Loucy (cell line): ENCODE data around the gene TESMIN.

Experiments
- H2AFZ ChIP-seq: fragments of 200-600 bp; sonication (generic); 2 replicates; pipeline ENCODE4 v1.6.0; 2016; ENCODE audit warnings: antibody characterized with exemption, mild to moderate bottlenecking, low read length, moderate library complexity
- H3F3A ChIP-seq: fragments of 200-600 bp; 2 replicates; pipeline ENCODE4 v1.6.0; 2016; ENCODE audit warnings: antibody characterized with exemption, low read depth, mild to moderate bottlenecking
- H3K27me3 ChIP-seq: fragments of 200-600 bp; sonication (generic); 2 replicates; pipeline ENCODE4 v1.6.1; 2014; ENCODE audit warnings: low read length, mild to moderate bottlenecking; ENCODE audit not compliant: insufficient read depth, poor library complexity, severe bottlenecking
- H3K36me3 ChIP-seq: fragments of 200-600 bp; sonication (generic); 2 replicates; pipeline ENCODE4 v1.6.1; 2016; ENCODE audit warnings: low read length; ENCODE audit not compliant: insufficient read depth
- H3K4me1 ChIP-seq: fragments of 200-600 bp; sonication (generic); 2 replicates; pipeline ENCODE4 v1.5.1; 2014; ENCODE audit warnings: low read length, mild to moderate bottlenecking; ENCODE audit not compliant: insufficient read depth, poor library complexity, severe bottlenecking
- H3K4me2 ChIP-seq: fragments of 200-600 bp; sonication (generic); 2 replicates; pipeline ENCODE4 v1.6.0; 2014; ENCODE audit warnings: antibody characterized with exemption, low read length, low read depth, mild to moderate bottlenecking; ENCODE audit not compliant: poor library complexity, severe bottlenecking
- H3K4me3 ChIP-seq: fragments of 200-600 bp; sonication (generic); 2 replicates; pipeline ENCODE4 v1.5.1; 2014; ENCODE audit warnings: low read length, mild to moderate bottlenecking, mixed read lengths; ENCODE audit not compliant: poor library complexity, severe bottlenecking
- H3K79me2 ChIP-seq: fragments of 200-600 bp; sonication (generic); 2 replicates; pipeline ENCODE4 v1.6.1; 2014; ENCODE audit warnings: low read length; ENCODE audit not compliant: insufficient read depth
- H3K9ac ChIP-seq: fragments of 200-600 bp; sonication (generic); 2 replicates; pipeline ENCODE4 v1.6.0; 2014; ENCODE audit warnings: mild to moderate bottlenecking, low read depth, low read length, moderate library complexity; ENCODE audit not compliant: poor library complexity, severe bottlenecking
- H3K9me2 ChIP-seq: fragments of 200-600 bp; sonication (generic); replicated peaks from 2 replicates; pipeline ENCODE4 v1.6.1; 2016; ENCODE audit warnings: low read depth, low read length, mixed read lengths
- H3K9me3 ChIP-seq: fragments of 200-600 bp; sonication (generic); 2 replicates; pipeline ENCODE4 v1.6.1; 2014; ENCODE audit warnings: mild to moderate bottlenecking, antibody characterized with exemption, low read length, low read depth; ENCODE audit not compliant: insufficient read depth
- H4K20me1 ChIP-seq: fragments of 200-600 bp; sonication (generic); 2 replicates; pipeline ENCODE4 v1.6.0; 2014; ENCODE audit warnings: antibody characterized with exemption, low read length, mild to moderate bottlenecking; ENCODE audit not compliant: insufficient read depth, poor library complexity, severe bottlenecking
- CTCF ChIP-seq: fragments of 200-600 bp; sonication (generic); conservative IDR thresholded peaks from 2 replicates; pipeline ENCODE4 v1.5.1; 2014; ENCODE audit warnings: mild to moderate bottlenecking, antibody characterized with exemption, low read length
- EZH2phosphoT487 ChIP-seq: fragments of 200-600 bp; IDR thresholded peaks from 2 replicates; pipeline ENCODE4 v1.6.1; 2018; ENCODE audit warnings: antibody characterized with exemption, mild to moderate bottlenecking, moderate library complexity, borderline replicate concordance

TESMIN gene

GRCh38 chr11:68688881-68689280, 62.4 kb downstream of the TESMIN start:
- Histone ChIP-seq H3K9me2 (no peaks in the 10 kb centered on the region), H3K4me1 (peaks cover 10% of the 10 kb centered on the region), H3K36me3 (no peaks in the 10 kb centered on the region), H3K9ac (no peak overlapping the region), H2AFZ (no peak overlapping the region), H3K27me3 (no peaks in the 10 kb centered on the region), H3F3A (no peaks in the 10 kb centered on the region), H3K79me2 (no peaks in the 10 kb centered on the region), H4K20me1 (no peaks in the 10 kb centered on the region), H3K4me2 (no peak overlapping the region), H3K9me3 (no peaks in the 10 kb centered on the region), H3K4me3 (no peak overlapping the region)
- TF ChIP-seq CTCF = no peak
- no peak for TF ChIP-seq EZH2phosphoT487

- Histone ChIP-seq H2AFZ (no peak overlapping the region), H3K4me2 (no peak overlapping the region), H4K20me1 (no peaks in the 10 kb centered on the region), H3K79me2 (no peaks in the 10 kb centered on the region), H3K4me1 (peaks cover 10% of the 10 kb centered on the region), H3K4me3 (no peak overlapping the region), H3F3A (no peaks in the 10 kb centered on the region), H3K36me3 (no peaks in the 10 kb centered on the region), H3K27me3 (no peaks in the 10 kb centered on the region), H3K9me2 (no peaks in the 10 kb centered on the region), H3K9me3 (no peaks in the 10 kb centered on the region), H3K9ac (no peak overlapping the region)
- no peak for TF ChIP-seq CTCF
- no peak for TF ChIP-seq EZH2phosphoT487
Observed at GRCh38 chr11:68687986-68688385, 63.3 kb downstream of the TESMIN start.

GRCh38 chr11:68687311-68687710, 64.0 kb downstream of the TESMIN start:
- no peaks in the 10 kb centered on the region for H3K36me3 ChIP-seq
- no peaks in the 10 kb centered on the region for H3F3A ChIP-seq
- no peaks in the 10 kb centered on the region for H3K27me3 ChIP-seq
- H4K20me1 ChIP-seq = no peaks in the 10 kb centered on the region
- TF ChIP-seq CTCF (no peak), EZH2phosphoT487 (no peak)
- H3K9me2 ChIP-seq = no peaks in the 10 kb centered on the region
- no peaks in the 10 kb centered on the region for H3K9me3 ChIP-seq
- no peak overlapping the region for H3K4me3 ChIP-seq
- no peak overlapping the region for H3K4me2 ChIP-seq
- H3K79me2 ChIP-seq = no peaks in the 10 kb centered on the region
- peaks cover 14% of the 10 kb centered on the region for H3K4me1 ChIP-seq
- H3K9ac ChIP-seq = no peak overlapping the region
- H2AFZ ChIP-seq = no peak overlapping the region
